A549 treated with AZD9567 at 1 μM for 4 hours (cell line): ENCODE measurements around the gene DPPA3. TPM values are rescaled to one million over a fixed set of nuclear protein-coding genes. Genes with fewer than 3 reads are reported as not detected.

Experiments
- total RNA-seq: library from RNA; stranded (reverse); fragments of 200-300 nt; extraction: Qiagen RNA extraction; gene quantifications from 5 replicates; pipeline ENCODE4 v1.2.3, GENCODE V29; 2022; ENCODE audit not compliant: insufficient read depth

DPPA3 gene
- total RNA-seq: not detected in 5 replicates

GRCh38 chr12:7711133-7711532 is at the start of gene DPPA3:
TSS of gene DPPA3 (plus strand) at chr12:7711433. CDS start at chr12:7711571, 138 bp downstream.

GRCh38 chr12:7695566-7696197 is 15.6 kb upstream of the DPPA3 start, which contains the start of gene GDF3:
TSS of gene GDF3 (minus strand) at chr12:7695775. CDS start at chr12:7695728, 47 bp downstream.

GRCh38 chr12:7747246-7747645 is 36.0 kb downstream of the DPPA3 start, which contains the start of gene CLEC4C:
TSS of gene CLEC4C (minus strand) at chr12:7747375. CDS start at chr12:7747348, 27 bp downstream.

Other genes with a start within 250 kb of the DPPA3 start
- gene CD163, start 207.7 kb upstream of the DPPA3 start, total RNA-seq: not detected in 5 replicates
- gene APOBEC1, start 45.5 kb upstream of the DPPA3 start, total RNA-seq: not detected in 5 replicates
- not detected in 5 replicates for gene GDF3, start 15.7 kb upstream of the DPPA3 start, total RNA-seq
- not detected in 5 replicates for gene CLEC4C, start 35.9 kb downstream of the DPPA3 start, total RNA-seq
- not detected in 5 replicates for gene NANOGNB, start 53.8 kb downstream of the DPPA3 start, total RNA-seq
- not detected in 5 replicates for gene NANOG, start 78.0 kb downstream of the DPPA3 start, total RNA-seq
- 0.20 to 1.2 TPM (median 0.34 TPM) in 5 replicates for gene SLC2A14, start 161.5 kb downstream of the DPPA3 start, total RNA-seq
- gene SLC2A3, start 224.8 kb downstream of the DPPA3 start, total RNA-seq: 4.8 to 8.1 TPM (median 5.3 TPM) in 5 replicates